HepG2 (cell line): ENCODE data around the gene TSR1. TPM values are rescaled to one million over a fixed set of nuclear protein-coding genes. Genes with fewer than 3 reads are reported as not detected.

Experiments used
- ATAC-seq: fragments of 200-7000 bp; cut with Tn5 transposase; 3 replicates; pipeline ENCODE4 v1.9.1; 2020; ENCODE audit warnings: mild to moderate bottlenecking, moderate library complexity
- BruUV-seq: library from RNA; stranded (reverse); fragments of 400-500 nt; replicated peaks from 2 replicates; lab custom pipeline; 2021; lab: Mats Ljungman, UMichigan
- CTCF ChIA-PET: fragments of 300-600 bp; formaldehyde crosslinking; extraction: SDS; loops from one replicate; lab custom pipeline; 2021; ENCODE audit warnings: low total read pairs, inconsistent platforms, low intra/inter-chr PET ratio; lab: Yijun Ruan, JAX
- POLR2A ChIA-PET: fragments of 350-600 bp; sonication (Branson Sonifier 250); formaldehyde crosslinking; loops from one replicate; lab custom pipeline; 2020; ENCODE audit warnings: antibody characterized with exemption, inconsistent platforms; lab: Yijun Ruan, JAX
- DNase-seq: peaks from one replicate; pipeline ENCODE4 v3.0.0-alpha.2; 2015; ENCODE audit warnings: low spot score
- FAIRE-seq: peaks from 3 replicates; lab custom pipeline; 2011; peaks lifted over from hg19 to GRCh38; lab: Jason Lieb, UNC
- H2AFZ ChIP-seq: one replicate; pipeline ENCODE4 v1.6.1; 2011; ENCODE audit warnings: low read length, inconsistent platforms
- H3K27ac ChIP-seq: fragments of 300-600 bp; 3 replicates; pipeline ENCODE4 v1.8.0; 2011; ENCODE audit warnings: mixed run types, mild to moderate bottlenecking, mixed read lengths, low read length, inconsistent platforms; ENCODE audit not compliant: insufficient read depth; ENCODE audit errors: extremely low read length
- H3K27me3 ChIP-seq, 2 experiments: fragments of 200-600 bp in 1 of 2; 2 replicates in 1 of 2; 3 replicates in 1 of 2; pipeline versions ENCODE4 v1.6.0 to v1.8.0; 2011; ENCODE audit warnings: low read length in 2 of 2, mild to moderate bottlenecking in 2 of 2, moderate library complexity in 2 of 2, inconsistent platforms in 1 of 2; ENCODE audit not compliant: insufficient read depth in 2 of 2, control insufficient read depth in 1 of 2
- H3K36me3 ChIP-seq, 2 experiments: fragments of 200-600 bp in 1 of 2; replicated peaks in 1 of 2; 2 replicates in 1 of 2; 3 replicates in 1 of 2; pipeline versions ENCODE4 v1.5.1 to v1.8.0; 2011; ENCODE audit warnings: low read length in 2 of 2, inconsistent platforms in 1 of 2; ENCODE audit not compliant: insufficient read depth in 2 of 2, control insufficient read depth in 1 of 2
- H3K4me1 ChIP-seq: 2 replicates; pipeline ENCODE4 v1.5.1; 2012; ENCODE audit warnings: low read length, inconsistent platforms; ENCODE audit not compliant: insufficient read depth
- H3K4me2 ChIP-seq: 2 replicates; pipeline ENCODE4 v1.6.0; 2011; ENCODE audit warnings: low read depth, low read length, inconsistent platforms
- H3K4me3 ChIP-seq, 3 experiments: fragments of 200-600 bp in 1 of 3; sonication (generic), shearing (Covaris generic) in 1 of 3; replicated peaks in 1 of 3; 2 replicates each; pipeline ENCODE4 v1.5.1; 2011 to 2016; ENCODE audit warnings: low read length in 3 of 3, inconsistent platforms in 2 of 3, low read depth in 2 of 3, mild to moderate bottlenecking in 2 of 3, control low read depth in 1 of 3, mixed read lengths in 1 of 3; ENCODE audit not compliant: insufficient read depth in 1 of 3
- H3K79me2 ChIP-seq: one replicate; pipeline ENCODE4 v1.6.1; 2011; ENCODE audit warnings: low read length, inconsistent platforms; ENCODE audit not compliant: insufficient read depth
- H3K9ac ChIP-seq: 2 replicates; pipeline ENCODE4 v1.6.0; 2011; ENCODE audit warnings: mild to moderate bottlenecking, low read depth, low read length, inconsistent platforms; ENCODE audit not compliant: insufficient read depth
- H3K9me3 ChIP-seq: 2 replicates; pipeline ENCODE4 v1.5.1; 2012; ENCODE audit warnings: mild to moderate bottlenecking, low read length
- H4K20me1 ChIP-seq: 2 replicates; pipeline ENCODE4 v1.6.0; 2011; ENCODE audit warnings: inconsistent platforms, mild to moderate bottlenecking, low read length, moderate library complexity; ENCODE audit not compliant: insufficient read depth
- CENPX ChIP-seq: sonication (generic); formaldehyde crosslinking; IDR thresholded peaks from 2 replicates; pipeline ENCODE4 v1.9.0; 2021; ENCODE audit warnings: mild to moderate bottlenecking, missing genetic modification reagents, moderate library complexity
- GATAD1 ChIP-seq: IDR thresholded peaks from 2 replicates; pipeline ENCODE4 v1.6.1; 2016; ENCODE audit warnings: missing genetic modification reagents, missing compliant biosample characterization
- NFYB ChIP-seq: sonication (generic); formaldehyde crosslinking; IDR thresholded peaks from 2 replicates; pipeline ENCODE4 v1.4.0; 2020; ENCODE audit warnings: missing genetic modification reagents
- RFXAP ChIP-seq: sonication (generic); formaldehyde crosslinking; IDR thresholded peaks from 2 replicates; pipeline ENCODE4 v1.4.0; 2020; ENCODE audit warnings: missing genetic modification reagents, borderline replicate concordance
- TMF1 ChIP-seq: sonication (generic); formaldehyde crosslinking; IDR thresholded peaks from 2 replicates; pipeline ENCODE4 v1.8.1; 2022; ENCODE audit warnings: low read depth, missing genetic modification reagents
- ZNF232 ChIP-seq: sonication (generic); formaldehyde crosslinking; IDR thresholded peaks from 2 replicates; pipeline ENCODE4 v1.4.0; 2020; ENCODE audit warnings: missing genetic modification reagents, borderline replicate concordance
- WGBS: methylation state at CpG from one replicate; pipeline ENCODE4 v1.1.6; 2017; ENCODE audit warnings: low lambda C conversion rate; 5-methylcytosine and 5-hydroxymethylcytosine counted together
- in situ Hi-C: cut with HindIII; loops from 2 replicates; pipeline ENCODE4 v1.10.0; 2017; ENCODE audit warnings: low pct_unique_long_range_greater_than_20kb; ENCODE audit not compliant: extremely low pct_ligation_motif_present
- intact Hi-C: fragments of 100-400 bp; cut with micrococcal nuclease; formaldehyde crosslinking; loops from one replicate; pipeline ENCODE4 v1.10.0; 2022; ENCODE audit not compliant: unreplicated experiment
- polyA plus RNA-seq, 8 experiments: library from polyadenylated mRNA; depleted of rRNA in 3 of 8; stranded (reverse) in 7 of 8; unstranded in 1 of 8; fragments of >200 nt; fragmentation: Illumina TruSeq in 4 of 8; extraction: Trizol in 4 of 8; gene quantifications; 2 replicates each; pipeline versions ENCODE4 v1.2.1 to v1.2.3, GENCODE V29; 2011 to 2016; ENCODE audit warnings: low read depth in 4 of 8, missing spikeins in 1 of 8, mixed read lengths in 1 of 8; ENCODE audit not compliant: insufficient read depth in 1 of 8
- total RNA-seq, 5 experiments: library from RNA; depleted of rRNA; stranded (reverse); fragments of >200 nt; fragmentation: Illumina TruSeq; extraction: Trizol; gene quantifications; 2 replicates each; pipeline ENCODE4 v1.2.3, GENCODE V29; 2016; ENCODE audit warnings: low read depth in 1 of 5
- TF ChIP-seq, protein P1 (sequence below): IDR thresholded peaks from 2 replicates; pipeline ENCODE4 v1.6.1; 2016; ENCODE audit warnings: mild to moderate bottlenecking

The TSR1 gene
- total and polyA plus RNA-seq, 2 of the 13 experiments (the other 11 are each of a cell fraction or from before 2014, with no cell fraction given), result 7.1 to 65.8 TPM

DNA sequence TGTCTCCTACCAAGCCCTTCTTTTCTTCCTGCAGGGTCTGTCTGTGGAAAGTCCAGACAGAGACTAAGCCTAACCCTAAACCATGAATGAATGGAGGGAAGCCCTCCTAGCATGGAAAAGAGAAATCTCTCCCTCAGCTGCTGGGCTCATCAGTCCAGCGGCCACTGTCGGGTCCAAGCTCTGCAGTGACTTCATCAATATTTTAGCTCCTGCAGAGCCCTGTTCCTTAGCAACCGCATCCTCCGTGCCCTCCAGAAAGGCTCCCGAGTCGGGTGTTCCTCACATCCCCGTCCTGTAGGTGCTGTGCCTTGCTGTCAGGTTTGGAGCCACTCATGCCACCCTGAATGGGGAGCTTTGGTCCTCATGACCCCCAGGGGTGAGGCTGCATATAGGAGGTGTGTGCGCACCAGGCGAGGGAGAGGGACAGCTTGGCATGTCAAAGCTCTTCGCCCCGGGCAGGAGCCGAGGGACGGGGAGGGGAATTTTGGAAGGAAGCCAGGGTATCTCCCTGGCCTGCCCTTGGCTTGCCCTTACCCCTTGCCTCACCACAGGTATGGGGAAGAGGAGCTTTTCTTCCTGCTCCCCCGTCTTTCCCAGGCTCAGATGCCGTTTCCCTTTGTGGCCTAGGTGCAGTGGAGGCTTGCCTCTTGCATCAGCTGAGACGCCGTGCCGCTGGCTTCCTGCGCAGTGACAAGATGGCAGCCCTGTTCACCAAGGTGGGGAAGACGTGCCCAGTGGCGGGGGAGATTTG lies 24.9 kb upstream of the TSR1 start:
- no peak overlapping the region for H3K9ac ChIP-seq
- peaks cover 16 to 27% of the 10 kb centered on the region in 2 experiments; a peak in 3 of 5 replicates for H3K36me3 ChIP-seq
- WGBS, result 98% methylated on average over 5 of the region's 21 CpGs
- CTCF ChIA-PET, result no interaction called here
- H4K20me1 ChIP-seq, result no peaks in the 10 kb centered on the region
- DNase-seq, result no peak
- no peak for ATAC-seq
- in situ Hi-C loops, result no loop called here
- H3K9me3 ChIP-seq, result no peaks in the 10 kb centered on the region
- POLR2A ChIA-PET, result no interaction called here
- no peak for TF ChIP-seq RFXAP
- no peak for TF ChIP-seq NFYB
- no peak for TF ChIP-seq CENPX (CRISPR knock-in tag)
- TF ChIP-seq ZNF232 (CRISPR knock-in tag), result no peak
- TF ChIP-seq, protein P1, sequence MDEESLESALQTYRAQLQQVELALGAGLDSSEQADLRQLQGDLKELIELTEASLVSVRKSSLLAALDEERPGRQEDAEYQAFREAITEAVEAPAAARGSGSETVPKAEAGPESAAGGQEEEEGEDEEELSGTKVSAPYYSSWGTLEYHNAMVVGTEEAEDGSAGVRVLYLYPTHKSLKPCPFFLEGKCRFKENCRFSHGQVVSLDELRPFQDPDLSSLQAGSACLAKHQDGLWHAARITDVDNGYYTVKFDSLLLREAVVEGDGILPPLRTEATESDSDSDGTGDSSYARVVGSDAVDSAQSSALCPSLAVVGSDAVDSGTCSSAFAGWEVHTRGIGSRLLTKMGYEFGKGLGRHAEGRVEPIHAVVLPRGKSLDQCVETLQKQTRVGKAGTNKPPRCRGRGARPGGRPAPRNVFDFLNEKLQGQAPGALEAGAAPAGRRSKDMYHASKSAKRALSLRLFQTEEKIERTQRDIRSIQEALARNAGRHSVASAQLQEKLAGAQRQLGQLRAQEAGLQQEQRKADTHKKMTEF (CRISPR knock-in tag), result no peak
- no peak for TF ChIP-seq GATAD1 (CRISPR knock-in tag)
- no peak for TF ChIP-seq TMF1 (CRISPR knock-in tag)
- no peak overlapping the region for H3K4me3 ChIP-seq
- no peak for FAIRE-seq
- H3K4me1 ChIP-seq, result no peaks in the 10 kb centered on the region
- BruUV-seq, result no TSS peak
- no peaks in the 10 kb centered on the region for H3K27me3 ChIP-seq
- H2AFZ ChIP-seq, result no peak overlapping the region
- H3K27ac ChIP-seq, result no peak overlapping the region
- intact Hi-C loops, result no loop called here
- H3K4me2 ChIP-seq, result no peak overlapping the region
- no peaks in the 10 kb centered on the region for H3K79me2 ChIP-seq
